HepG2 (cell line): ENCODE measurements around the gene IGFLR1. TPM values are rescaled to one million over a fixed set of nuclear protein-coding genes. Genes with fewer than 3 reads are reported as not detected.

Experiments
- BCL6 ChIP-seq: IDR thresholded peaks from 2 replicates; pipeline ENCODE4 v1.6.1; 2016; ENCODE audit warnings: missing genetic modification reagents, missing compliant biosample characterization
- ELF1 ChIP-seq: sonication (generic); formaldehyde crosslinking; IDR thresholded peaks from 2 replicates; pipeline ENCODE4 v1.4.0; 2020; ENCODE audit warnings: missing genetic modification reagents
- HNRNPK ChIP-seq: fragments of 200-400 bp; formaldehyde crosslinking; IDR thresholded peaks from 2 replicates; pipeline ENCODE4 v1.6.1; 2018; ENCODE audit warnings: low read length, low read depth, moderate library complexity, mild to moderate bottlenecking; ENCODE audit not compliant: poor library complexity, severe bottlenecking
- KDM4B ChIP-seq: sonication (generic); formaldehyde crosslinking; IDR thresholded peaks from 2 replicates; pipeline ENCODE4 v1.4.0; 2020; ENCODE audit warnings: missing genetic modification reagents
- MAFF ChIP-seq: IDR thresholded peaks from 2 replicates; pipeline ENCODE4 v1.6.1; 2011; ENCODE audit warnings: low read depth, low read length, improper control_type of control experiment
- MTA3 ChIP-seq: sonication (generic); formaldehyde crosslinking; IDR thresholded peaks from 2 replicates; pipeline ENCODE4 v1.4.0; 2020; ENCODE audit warnings: missing genetic modification reagents
- MZF1 ChIP-seq: sonication (generic); formaldehyde crosslinking; IDR thresholded peaks from 2 replicates; pipeline ENCODE4 v1.8.1; 2023; ENCODE audit warnings: mild to moderate bottlenecking, missing genetic modification reagents, borderline replicate concordance
- RFX1 ChIP-seq: fragments of 450-650 bp; IDR thresholded peaks from 2 replicates; pipeline ENCODE4 v1.6.1; 2017
- SATB2 ChIP-seq: sonication (generic); formaldehyde crosslinking; IDR thresholded peaks from 2 replicates; pipeline ENCODE4 v1.5.0; 2020; ENCODE audit warnings: missing genetic modification reagents
- TBL1XR1 ChIP-seq: fragments of 150-350 bp; IDR thresholded peaks from 2 replicates; pipeline ENCODE4 v1.6.1; 2014; ENCODE audit warnings: borderline replicate concordance, low read length; ENCODE audit not compliant: partially characterized antibody
- TCF12 ChIP-seq, 2 experiments: fragments of 450-650 bp in 1 of 2; sonication (generic) in 1 of 2; formaldehyde crosslinking in 1 of 2; IDR thresholded peaks; 2 replicates each; pipeline versions ENCODE4 v1.6.1 to v1.8.0; 2017 to 2022; ENCODE audit warnings: antibody characterized with exemption in 1 of 2, mild to moderate bottlenecking in 1 of 2, missing genetic modification reagents in 1 of 2, moderate library complexity in 1 of 2
- TOE1 ChIP-seq: sonication (generic); formaldehyde crosslinking; IDR thresholded peaks from 2 replicates; pipeline ENCODE4 v1.4.0; 2020; ENCODE audit warnings: mild to moderate bottlenecking, missing genetic modification reagents
- TP53 ChIP-seq: sonication (generic); formaldehyde crosslinking; conservative IDR thresholded peaks from 2 replicates; pipeline ENCODE4 v1.4.0; 2020; ENCODE audit warnings: missing genetic modification reagents
- XBP1 ChIP-seq: sonication (generic); formaldehyde crosslinking; IDR thresholded peaks from 2 replicates; pipeline ENCODE4 v1.5.0; 2020; ENCODE audit warnings: missing genetic modification reagents
- ZNF143 ChIP-seq: sonication (generic); formaldehyde crosslinking; IDR thresholded peaks from 2 replicates; pipeline ENCODE4 v1.4.0; 2020; ENCODE audit warnings: missing genetic modification reagents
- ZNF292 ChIP-seq: sonication (generic); formaldehyde crosslinking; IDR thresholded peaks from 2 replicates; pipeline ENCODE4 v1.8.1; 2022; ENCODE audit warnings: mild to moderate bottlenecking, low read depth, missing genetic modification reagents, borderline replicate concordance
- ZNF3 ChIP-seq: IDR thresholded peaks from 2 replicates; pipeline ENCODE4 v1.7.0; 2017; ENCODE audit warnings: inconsistent platforms
- ZNF556 ChIP-seq: sonication (generic); formaldehyde crosslinking; IDR thresholded peaks from 2 replicates; pipeline ENCODE4 v1.4.0; 2020; ENCODE audit warnings: mild to moderate bottlenecking, missing genetic modification reagents, borderline replicate concordance
- ZNF577 ChIP-seq: sonication (generic); formaldehyde crosslinking; IDR thresholded peaks from 2 replicates; pipeline ENCODE4 v1.4.0; 2020; ENCODE audit warnings: mild to moderate bottlenecking, low read depth, missing genetic modification reagents, borderline replicate concordance
- ZNF772 ChIP-seq: sonication (generic); formaldehyde crosslinking; IDR thresholded peaks from 2 replicates; pipeline ENCODE4 v1.5.0; 2020; ENCODE audit warnings: mild to moderate bottlenecking, missing genetic modification reagents
- polyA plus RNA-seq, 8 experiments: library from polyadenylated mRNA; depleted of rRNA in 3 of 8; stranded (reverse) in 7 of 8; unstranded in 1 of 8; fragments of >200 nt; fragmentation: Illumina TruSeq in 4 of 8; extraction: Trizol in 4 of 8; gene quantifications; 2 replicates each; pipeline versions ENCODE4 v1.2.1 to v1.2.3, GENCODE V29; 2011 to 2016; ENCODE audit warnings: low read depth in 4 of 8, missing spikeins in 1 of 8, mixed read lengths in 1 of 8; ENCODE audit not compliant: insufficient read depth in 1 of 8
- total RNA-seq, 5 experiments: library from RNA; depleted of rRNA; stranded (reverse); fragments of >200 nt; fragmentation: Illumina TruSeq; extraction: Trizol; gene quantifications; 2 replicates each; pipeline ENCODE4 v1.2.3, GENCODE V29; 2016; ENCODE audit warnings: low read depth in 1 of 5
- TF ChIP-seq, protein P1 (sequence below): sonication (generic); formaldehyde crosslinking; IDR thresholded peaks from 2 replicates; pipeline ENCODE4 v1.4.0; 2020; ENCODE audit warnings: mild to moderate bottlenecking, missing genetic modification reagents, borderline replicate concordance
- TF ChIP-seq, protein P2 (sequence below): sonication (generic); formaldehyde crosslinking; IDR thresholded peaks from 2 replicates; pipeline ENCODE4 v1.5.0; 2020; ENCODE audit warnings: missing genetic modification reagents
- TF ChIP-seq, protein P3 (sequence below): sonication (generic); formaldehyde crosslinking; IDR thresholded peaks from 2 replicates; pipeline ENCODE4 v1.4.0; 2020; ENCODE audit warnings: missing genetic modification reagents
- TF ChIP-seq, protein P4 (sequence below): sonication (generic); formaldehyde crosslinking; IDR thresholded peaks from 2 replicates; pipeline ENCODE4 v1.4.0; 2020; ENCODE audit warnings: missing genetic modification reagents

The IGFLR1 gene
- total and polyA plus RNA-seq, 2 of the 13 experiments (the other 11 are each of a cell fraction or from before 2014, with no cell fraction given) = 5.4 to 8.9 TPM

DNA sequence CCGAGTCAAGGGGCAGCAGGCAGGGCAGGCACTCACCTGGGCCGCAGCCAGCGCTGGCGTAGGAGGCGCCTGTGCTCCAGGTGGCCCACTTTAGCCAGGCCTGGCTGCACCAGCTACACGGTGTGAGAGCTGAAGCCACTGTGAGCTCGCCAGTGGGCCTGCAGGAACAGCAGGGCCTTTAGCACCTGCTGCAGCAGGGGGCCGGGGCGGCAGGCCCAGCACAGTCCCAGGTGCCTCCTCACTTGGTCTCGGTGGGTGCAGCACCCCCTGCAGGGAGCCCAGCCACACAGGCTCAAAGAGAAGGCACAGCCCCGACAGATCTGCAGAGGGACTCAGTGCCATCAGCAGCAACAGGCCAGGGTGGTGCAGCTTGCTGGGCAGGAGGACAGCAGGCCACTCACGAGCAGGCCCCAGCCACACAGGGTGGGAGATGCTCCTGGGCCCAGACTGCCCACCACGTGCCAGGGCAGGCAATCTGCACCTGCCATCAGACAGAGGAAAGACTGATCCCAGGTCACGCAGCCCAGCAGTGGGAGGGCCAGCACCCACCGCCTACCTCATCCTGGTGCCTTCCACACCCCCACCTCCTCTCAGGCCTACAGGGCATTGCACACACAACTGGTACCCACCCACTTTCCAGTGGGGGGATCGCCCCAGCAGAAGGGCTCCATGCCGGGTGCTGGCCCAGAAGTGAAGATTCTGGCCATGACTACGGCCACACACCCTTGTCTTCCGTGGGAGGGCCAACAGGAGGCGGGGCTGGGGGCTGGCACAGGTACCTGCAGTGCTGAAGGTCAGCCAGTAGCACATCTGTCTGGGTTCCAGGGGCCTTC, 48.9 kb upstream of the IGFLR1 start (continued):
- TF ChIP-seq TP53 (CRISPR knock-in tag) = no peak
- TF ChIP-seq ZNF556 (CRISPR knock-in tag) = no peak
- TF ChIP-seq, protein P1, sequence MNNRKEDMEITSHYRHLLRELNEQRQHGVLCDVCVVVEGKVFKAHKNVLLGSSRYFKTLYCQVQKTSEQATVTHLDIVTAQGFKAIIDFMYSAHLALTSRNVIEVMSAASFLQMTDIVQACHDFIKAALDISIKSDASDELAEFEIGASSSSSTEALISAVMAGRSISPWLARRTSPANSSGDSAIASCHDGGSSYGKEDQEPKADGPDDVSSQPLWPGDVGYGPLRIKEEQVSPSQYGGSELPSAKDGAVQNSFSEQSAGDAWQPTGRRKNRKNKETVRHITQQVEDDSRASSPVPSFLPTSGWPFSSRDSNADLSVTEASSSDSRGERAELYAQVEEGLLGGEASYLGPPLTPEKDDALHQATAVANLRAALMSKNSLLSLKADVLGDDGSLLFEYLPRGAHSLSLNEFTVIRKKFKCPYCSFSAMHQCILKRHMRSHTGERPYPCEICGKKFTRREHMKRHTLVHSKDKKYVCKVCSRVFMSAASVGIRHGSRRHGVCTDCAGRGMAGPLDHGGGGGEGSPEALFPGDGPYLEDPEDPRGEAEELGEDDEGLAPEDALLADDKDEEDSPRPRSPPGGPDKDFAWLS (CRISPR knock-in tag) = no peak
- TF ChIP-seq RFX1 = no peak
- TF ChIP-seq TOE1 (CRISPR knock-in tag) = no peak
- TF ChIP-seq ZNF143 = peak; percentile 37; the same call in 1 of the 2 replicates
- no peak for TF ChIP-seq ZNF577 (CRISPR knock-in tag)
- TF ChIP-seq, protein P2, sequence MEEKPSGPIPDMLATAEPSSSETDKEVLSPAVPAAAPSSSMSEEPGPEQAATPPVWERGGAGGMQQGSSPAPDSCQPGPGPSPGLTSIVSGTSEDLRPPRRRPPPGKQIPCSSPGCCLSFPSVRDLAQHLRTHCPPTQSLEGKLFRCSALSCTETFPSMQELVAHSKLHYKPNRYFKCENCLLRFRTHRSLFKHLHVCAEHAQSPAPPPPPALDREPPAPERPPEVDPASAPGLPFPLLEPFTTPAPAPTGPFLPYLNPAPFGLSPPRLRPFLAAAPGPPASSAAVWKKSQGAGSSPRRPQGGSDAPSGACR (CRISPR knock-in tag) = no peak
- TF ChIP-seq ZNF772 (CRISPR knock-in tag) = peak; percentile 58; the same call in 1 of the 2 replicates
- no peak for TF ChIP-seq SATB2 (CRISPR knock-in tag)
- no peak for TF ChIP-seq ELF1
- peak; percentile 36; the same call in 1 of the 2 replicates for TF ChIP-seq ZNF292 (CRISPR knock-in tag)
- no peak for TF ChIP-seq MZF1 (CRISPR knock-in tag)
- TF ChIP-seq BCL6 = no peak
- TF ChIP-seq TCF12 (IDR thresholded peaks at IDR 0.05) = no peak
- TF ChIP-seq TCF12 (CRISPR knock-in tag; IDR thresholded peaks at IDR 0.05) = no peak
- TF ChIP-seq TBL1XR1 = no peak
- TF ChIP-seq XBP1 (CRISPR knock-in tag) = no peak
- TF ChIP-seq, protein P3, sequence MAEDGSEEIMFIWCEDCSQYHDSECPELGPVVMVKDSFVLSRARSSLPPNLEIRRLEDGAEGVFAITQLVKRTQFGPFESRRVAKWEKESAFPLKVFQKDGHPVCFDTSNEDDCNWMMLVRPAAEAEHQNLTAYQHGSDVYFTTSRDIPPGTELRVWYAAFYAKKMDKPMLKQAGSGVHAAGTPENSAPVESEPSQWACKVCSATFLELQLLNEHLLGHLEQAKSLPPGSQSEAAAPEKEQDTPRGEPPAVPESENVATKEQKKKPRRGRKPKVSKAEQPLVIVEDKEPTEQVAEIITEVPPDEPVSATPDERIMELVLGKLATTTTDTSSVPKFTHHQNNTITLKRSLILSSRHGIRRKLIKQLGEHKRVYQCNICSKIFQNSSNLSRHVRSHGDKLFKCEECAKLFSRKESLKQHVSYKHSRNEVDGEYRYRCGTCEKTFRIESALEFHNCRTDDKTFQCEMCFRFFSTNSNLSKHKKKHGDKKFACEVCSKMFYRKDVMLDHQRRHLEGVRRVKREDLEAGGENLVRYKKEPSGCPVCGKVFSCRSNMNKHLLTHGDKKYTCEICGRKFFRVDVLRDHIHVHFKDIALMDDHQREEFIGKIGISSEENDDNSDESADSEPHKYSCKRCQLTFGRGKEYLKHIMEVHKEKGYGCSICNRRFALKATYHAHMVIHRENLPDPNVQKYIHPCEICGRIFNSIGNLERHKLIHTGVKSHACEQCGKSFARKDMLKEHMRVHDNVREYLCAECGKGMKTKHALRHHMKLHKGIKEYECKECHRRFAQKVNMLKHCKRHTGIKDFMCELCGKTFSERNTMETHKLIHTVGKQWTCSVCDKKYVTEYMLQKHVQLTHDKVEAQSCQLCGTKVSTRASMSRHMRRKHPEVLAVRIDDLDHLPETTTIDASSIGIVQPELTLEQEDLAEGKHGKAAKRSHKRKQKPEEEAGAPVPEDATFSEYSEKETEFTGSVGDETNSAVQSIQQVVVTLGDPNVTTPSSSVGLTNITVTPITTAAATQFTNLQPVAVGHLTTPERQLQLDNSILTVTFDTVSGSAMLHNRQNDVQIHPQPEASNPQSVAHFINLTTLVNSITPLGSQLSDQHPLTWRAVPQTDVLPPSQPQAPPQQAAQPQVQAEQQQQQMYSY (CRISPR knock-in tag) = no peak
- TF ChIP-seq, protein P4, sequence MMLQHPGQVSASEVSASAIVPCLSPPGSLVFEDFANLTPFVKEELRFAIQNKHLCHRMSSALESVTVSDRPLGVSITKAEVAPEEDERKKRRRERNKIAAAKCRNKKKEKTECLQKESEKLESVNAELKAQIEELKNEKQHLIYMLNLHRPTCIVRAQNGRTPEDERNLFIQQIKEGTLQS (CRISPR knock-in tag) = no peak
- TF ChIP-seq ZNF3 (CRISPR knock-in tag) = no peak
- no peak for TF ChIP-seq MTA3 (CRISPR knock-in tag)
- no peak for TF ChIP-seq HNRNPK
- TF ChIP-seq KDM4B (CRISPR knock-in tag) = no peak
- no peak for TF ChIP-seq MAFF
